Testis (tissue), 3 donors: ENCODE measurements around the gene FDXR. TPM values are rescaled to one million over a fixed set of nuclear protein-coding genes. Genes with fewer than 3 reads are reported as not detected.

Experiments
- DNase-seq: peaks from one replicate; pipeline ENCODE4 v3.0.0-alpha.2; 2019
- H3K27ac ChIP-seq, 2 donors: fragments of 200-600 bp; sonication (generic); one replicate each; pipeline ENCODE4 v1.5.1; 2019
- H3K27me3 ChIP-seq: fragments of 200-600 bp; sonication (generic); one replicate; pipeline ENCODE4 v1.5.1; 2019
- H3K36me3 ChIP-seq: fragments of 200-600 bp; sonication (generic); one replicate; pipeline ENCODE4 v1.5.1; 2017; ENCODE audit warnings: low read depth; ENCODE audit errors: missing control alignments
- H3K4me1 ChIP-seq: fragments of 200-600 bp; sonication (generic); one replicate; pipeline ENCODE4 v1.5.1; 2019
- H3K4me3 ChIP-seq, 2 donors: fragments of 200-600 bp; sonication (generic); one replicate each; pipeline ENCODE4 v1.5.1; 2017 to 2019
- H3K9me3 ChIP-seq: fragments of 200-600 bp; sonication (generic); one replicate; pipeline ENCODE4 v1.5.1; 2017
- CTCF ChIP-seq, 3 experiments: fragments of 450-650 bp in 2 of 3; fragments of 200-600 bp in 1 of 3; sonication (generic) in 1 of 3; IDR thresholded peaks; one replicate each; pipeline ENCODE4 v1.5.1; 2016 to 2019; ENCODE audit warnings: antibody characterized with exemption in 3 of 3, mild to moderate bottlenecking in 2 of 3, moderate library complexity in 1 of 3
- POLR2A ChIP-seq: fragments of 450-650 bp; IDR thresholded peaks from one replicate; pipeline ENCODE4 v1.6.1; 2017; ENCODE audit warnings: antibody characterized with exemption, mild to moderate bottlenecking, moderate library complexity
- WGBS, 2 donors: methylation state at CpG; one replicate each; pipeline ENCODE4 v1.1.5; 2018; 5-methylcytosine and 5-hydroxymethylcytosine counted together
- intact Hi-C: fragments of 100-400 bp; cut with DNase I; formaldehyde crosslinking; loops from one replicate; pipeline ENCODE4 v1.15.1; 2023; ENCODE audit warnings: low total_unique reads
- polyA plus RNA-seq: library from polyadenylated mRNA; stranded (reverse); fragments of 350-450 nt; fragmentation: Illumina TruSeq; extraction: RNeasy Lipid Tissue Mini Kit (QIAGEN cat#74804); gene quantifications from one replicate; pipeline ENCODE4 v1.2.3, GENCODE V29; 2014; ENCODE audit warnings: low read depth, low replicate concordance; ENCODE audit not compliant: insufficient read depth
- total RNA-seq, 2 donors: library from RNA; depleted of rRNA; stranded (reverse); fragments of >200 nt; gene quantifications; one replicate each; pipeline ENCODE4 v1.2.3, GENCODE V29; 2016

The FDXR gene
- total and polyA plus RNA-seq, 3 donors from 2014 or later = 97.1 to 216 (median 204) TPM

- no peak for DNase-seq
- Histone ChIP-seq H3K9me3 (no peaks in the 10 kb centered on the region), H3K4me1 (peaks cover 13% of the 10 kb centered on the region), H3K27ac (no peak overlapping the region), H3K36me3 (no peaks in the 10 kb centered on the region), H3K4me3 (no peak overlapping the region), H3K27me3 (no peaks in the 10 kb centered on the region)
- WGBS, 2 donors = 96 to 97% methylated on average over 9 to 19 of the region's 19 CpGs
- intact Hi-C loops = no loop called here
- TF ChIP-seq POLR2A = no peak
- no peak for TF ChIP-seq CTCF (IDR thresholded peaks at IDR 0.05)
These were observed 35.9 kb downstream of the FDXR start for GRCh38 chr17:74836691-74837467.

GRCh38 chr17:74836191-74836590, 36.6 kb downstream of the FDXR start:
- Histone ChIP-seq H3K36me3 (no peaks in the 10 kb centered on the region), H3K9me3 (no peaks in the 10 kb centered on the region), H3K27ac (no peak overlapping the region), H3K4me1 (peaks cover 8% of the 10 kb centered on the region), H3K27me3 (no peaks in the 10 kb centered on the region), H3K4me3 (no peak overlapping the region)
- WGBS, 2 donors = 94 to 96% methylated on average over 26 of the region's 26 CpGs
- no peak for DNase-seq
- intact Hi-C loops = no loop called here
- TF ChIP-seq CTCF (IDR thresholded peaks at IDR 0.05) (no peak), POLR2A (no peak)

GRCh38 chr17:74833501-74834377, 39.1 kb downstream of the FDXR start:
- Histone ChIP-seq H3K36me3 (no peaks in the 10 kb centered on the region), H3K27ac (no peak overlapping the region), H3K4me3 (no peak overlapping the region), H3K27me3 (no peaks in the 10 kb centered on the region), H3K9me3 (no peaks in the 10 kb centered on the region), H3K4me1 (no peaks in the 10 kb centered on the region)
- 74 to 86% methylated on average over 12 to 16 of the region's 16 CpGs for WGBS, 2 donors
- intact Hi-C loops = no loop called here
- peak; percentile 26 for DNase-seq
- no peak for TF ChIP-seq CTCF (IDR thresholded peaks at IDR 0.05)

GRCh38 chr17:74832421-74832820, 40.4 kb downstream of the FDXR start:
- Histone ChIP-seq H3K27ac (no peak overlapping the region), H3K4me3 (no peak overlapping the region), H3K27me3 (no peaks in the 10 kb centered on the region), H3K4me1 (no peaks in the 10 kb centered on the region), H3K36me3 (no peaks in the 10 kb centered on the region), H3K9me3 (no peaks in the 10 kb centered on the region)
- TF ChIP-seq POLR2A (no peak), CTCF (IDR thresholded peaks at IDR 0.05) (no peak)
- no peak for DNase-seq
- 89 to 95% methylated on average over 9 of the region's 9 CpGs for WGBS, 2 donors
- intact Hi-C loops = no loop called here
